ENCODE measurements around the gene RNF10.
"Not testable (repeated sequence)": the region's sequence is repeated elsewhere in the genome, so short reads cannot be mapped to it uniquely, and the experiment has no call there.

RNF10 gene

DNA sequence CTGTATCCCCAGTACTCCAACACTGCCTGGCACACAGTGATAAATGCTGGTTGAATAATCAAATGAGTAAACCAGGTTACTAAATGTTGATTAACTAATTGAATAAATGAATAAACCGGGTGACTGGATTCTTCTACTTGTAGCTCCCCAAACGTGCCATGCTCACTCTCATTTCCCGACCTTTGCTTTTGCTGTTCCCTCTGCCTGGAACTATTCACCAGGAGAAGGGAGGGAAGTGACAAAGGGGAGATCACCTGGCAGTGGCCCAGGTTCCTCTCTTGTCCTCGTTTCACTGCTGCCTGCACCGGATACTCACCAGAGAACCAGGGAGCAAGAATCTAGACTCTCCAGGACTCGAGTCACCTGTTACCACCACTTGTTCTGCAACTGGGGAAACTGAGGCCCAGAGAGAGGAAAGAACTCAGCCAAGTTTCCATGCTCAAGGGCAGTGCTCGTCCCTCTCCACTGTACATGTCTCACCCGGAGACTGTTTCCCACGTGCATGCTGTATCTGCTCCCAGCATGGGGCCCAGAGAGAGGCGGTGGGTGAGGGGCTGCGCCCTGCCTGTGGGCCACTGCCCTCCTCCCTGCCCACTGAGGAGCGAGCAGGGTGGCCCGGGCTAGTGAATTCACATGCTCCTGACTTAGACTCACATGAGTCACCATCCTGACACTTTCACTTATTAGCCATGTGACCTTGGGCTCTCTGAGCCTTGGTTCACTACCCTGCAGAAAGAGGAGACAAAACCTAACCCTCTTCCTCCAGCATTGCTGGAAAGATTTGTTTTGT, 64.7 kb downstream of the RNF10 start:
- peak; percentile 56 for DNase-seq (ENCODE audit: low read depth)
- H3K4me3 ChIP-seq (ENCODE audit: low read depth, low read length), result no peak overlapping the region
- TF ChIP-seq, protein P1, sequence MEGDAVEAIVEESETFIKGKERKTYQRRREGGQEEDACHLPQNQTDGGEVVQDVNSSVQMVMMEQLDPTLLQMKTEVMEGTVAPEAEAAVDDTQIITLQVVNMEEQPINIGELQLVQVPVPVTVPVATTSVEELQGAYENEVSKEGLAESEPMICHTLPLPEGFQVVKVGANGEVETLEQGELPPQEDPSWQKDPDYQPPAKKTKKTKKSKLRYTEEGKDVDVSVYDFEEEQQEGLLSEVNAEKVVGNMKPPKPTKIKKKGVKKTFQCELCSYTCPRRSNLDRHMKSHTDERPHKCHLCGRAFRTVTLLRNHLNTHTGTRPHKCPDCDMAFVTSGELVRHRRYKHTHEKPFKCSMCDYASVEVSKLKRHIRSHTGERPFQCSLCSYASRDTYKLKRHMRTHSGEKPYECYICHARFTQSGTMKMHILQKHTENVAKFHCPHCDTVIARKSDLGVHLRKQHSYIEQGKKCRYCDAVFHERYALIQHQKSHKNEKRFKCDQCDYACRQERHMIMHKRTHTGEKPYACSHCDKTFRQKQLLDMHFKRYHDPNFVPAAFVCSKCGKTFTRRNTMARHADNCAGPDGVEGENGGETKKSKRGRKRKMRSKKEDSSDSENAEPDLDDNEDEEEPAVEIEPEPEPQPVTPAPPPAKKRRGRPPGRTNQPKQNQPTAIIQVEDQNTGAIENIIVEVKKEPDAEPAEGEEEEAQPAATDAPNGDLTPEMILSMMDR (conservative IDR thresholded peaks at IDR 0.05; ENCODE audit: low read depth, low read length), result no peak

DNA sequence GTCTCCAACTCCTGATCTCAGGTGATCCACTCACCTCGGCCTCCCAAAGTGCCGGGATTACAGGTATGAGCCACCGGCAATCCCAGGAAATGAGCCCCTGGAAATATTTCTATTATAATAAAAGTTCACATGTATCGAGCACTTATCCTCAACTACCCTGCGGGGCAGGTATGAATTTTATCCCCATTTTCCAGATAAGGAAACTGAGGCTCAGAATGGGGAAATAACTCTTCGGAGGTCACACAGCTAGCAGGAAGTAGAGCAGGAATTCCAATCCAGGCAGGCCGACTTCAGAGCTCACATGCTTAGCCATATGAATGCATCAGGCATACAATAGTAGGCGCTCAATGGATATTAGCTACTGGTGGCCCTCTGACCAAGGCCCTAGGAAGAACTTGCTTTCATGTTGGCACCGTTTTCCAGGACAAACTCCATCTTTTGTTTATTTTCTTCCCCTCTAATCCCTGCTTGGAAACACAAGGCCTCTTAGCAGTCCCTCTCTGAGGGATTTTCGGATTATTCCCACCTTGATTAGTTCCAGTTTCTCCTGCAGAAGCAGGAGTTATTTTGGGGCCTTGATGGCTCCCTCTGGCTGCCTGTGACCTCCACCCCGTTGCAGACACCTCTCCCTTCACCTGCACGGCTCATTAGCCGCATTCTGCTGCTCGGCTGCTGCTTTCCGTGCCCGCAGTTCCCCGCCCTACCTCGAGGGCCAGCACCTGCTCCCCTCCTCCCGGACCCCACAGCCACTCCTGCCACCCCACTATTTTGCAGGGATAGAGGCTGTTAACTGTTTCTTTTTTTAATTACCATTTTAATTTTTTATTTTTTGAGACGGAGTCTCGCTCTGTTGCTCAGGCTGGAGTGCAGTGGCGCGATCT, 65.8 kb downstream of the RNF10 start:
- H3K4me3 ChIP-seq (ENCODE audit: low read depth, low read length), result no peak overlapping the region
- TF ChIP-seq, protein P1 (conservative IDR thresholded peaks at IDR 0.05; ENCODE audit: low read depth, low read length), result no peak
- no peak for DNase-seq (ENCODE audit: low read depth)

DNA sequence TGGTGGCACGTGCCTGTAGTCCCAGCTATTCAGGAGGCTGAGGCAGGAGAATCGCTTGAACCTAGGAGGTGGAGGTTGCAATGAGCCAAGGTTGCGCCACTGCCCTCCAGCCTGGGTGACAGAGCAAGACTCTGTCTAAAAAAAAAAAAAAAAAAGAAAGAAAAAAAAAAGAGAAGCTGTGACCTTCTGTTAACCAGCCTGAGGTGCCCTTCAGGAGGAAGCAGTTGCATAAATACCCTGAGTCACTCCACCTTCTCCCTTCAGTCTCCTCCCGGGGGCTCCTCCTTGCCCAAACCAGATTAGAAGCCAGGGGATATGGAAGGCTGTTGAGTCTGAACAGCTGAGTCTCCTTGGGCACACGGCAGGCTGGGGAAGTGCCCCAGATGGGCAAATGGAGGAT, 68.3 kb downstream of the RNF10 start:
- not testable (repeated sequence) for H3K4me3 ChIP-seq (ENCODE audit: low read depth, low read length); DNase-seq (ENCODE audit: low read depth)

DNA sequence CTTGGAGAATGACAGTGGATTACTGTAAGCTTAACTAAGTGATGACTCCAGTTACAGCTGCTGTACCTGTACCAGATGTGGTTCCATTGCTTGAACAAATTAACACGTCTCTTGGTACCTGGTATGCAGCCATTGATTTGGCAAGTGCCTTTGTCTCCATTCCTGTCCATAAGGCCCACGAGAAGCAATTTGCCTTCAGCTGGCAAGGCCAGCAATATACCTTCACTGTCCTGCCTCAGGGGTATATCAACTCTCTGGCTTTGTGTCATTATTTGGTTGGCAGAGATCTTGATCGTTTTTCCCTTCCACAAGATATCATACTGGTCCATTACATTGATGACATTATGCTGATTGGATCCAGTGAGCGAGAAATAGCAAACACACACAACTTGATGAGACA, 76.4 kb downstream of the RNF10 start:
- no peak for DNase-seq (ENCODE audit: low read depth)
- TF ChIP-seq, protein P1 (conservative IDR thresholded peaks at IDR 0.05; ENCODE audit: low read depth, low read length), result no peak
- no peak overlapping the region for H3K4me3 ChIP-seq (ENCODE audit: low read depth, low read length)

DNA sequence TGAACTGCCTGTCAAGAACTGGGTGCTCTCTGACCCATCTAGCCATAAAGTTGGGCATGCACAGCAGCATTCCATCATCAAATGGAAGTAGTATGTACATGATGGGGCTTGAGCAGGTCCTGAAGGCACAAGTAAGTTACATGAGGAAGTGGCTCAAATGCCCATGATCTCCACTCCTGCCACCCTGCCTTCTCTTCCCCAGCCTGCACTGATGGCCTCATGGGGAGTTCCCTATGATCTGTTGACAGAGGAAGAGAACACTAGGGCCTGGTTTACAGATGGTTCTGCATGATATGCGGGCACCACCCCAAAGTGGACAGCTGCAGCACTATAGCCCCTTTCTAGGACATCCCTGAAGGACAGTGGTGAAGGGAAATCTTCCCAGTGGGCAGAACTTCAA, 77.4 kb downstream of the RNF10 start:
- H3K4me3 ChIP-seq (ENCODE audit: low read depth, low read length); DNase-seq (ENCODE audit: low read depth): not testable (repeated sequence)

DNA sequence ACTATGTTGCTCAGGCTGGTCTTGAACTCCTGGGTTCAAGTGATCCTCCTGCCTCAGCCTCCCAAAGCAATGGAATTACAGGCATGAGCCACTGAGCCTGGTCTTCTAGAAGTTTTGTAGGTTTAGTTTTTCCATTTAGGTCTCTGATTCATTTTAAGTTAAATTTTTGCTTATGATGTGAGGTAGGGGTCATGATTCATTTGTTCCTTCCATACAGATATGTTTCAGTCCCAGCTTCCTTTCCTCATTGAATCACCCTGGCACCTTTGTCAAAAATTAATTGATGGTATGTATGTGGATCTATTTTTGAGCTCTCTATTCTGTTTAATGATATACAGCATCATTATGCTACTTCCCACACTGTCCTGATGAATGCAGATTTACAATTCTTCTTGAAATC, 80.7 kb downstream of the RNF10 start:
- no peak overlapping the region for H3K4me3 ChIP-seq (ENCODE audit: low read depth, low read length)
- DNase-seq (ENCODE audit: low read depth), result no peak
- TF ChIP-seq, protein P1 (conservative IDR thresholded peaks at IDR 0.05; ENCODE audit: low read depth, low read length), result no peak

DNA sequence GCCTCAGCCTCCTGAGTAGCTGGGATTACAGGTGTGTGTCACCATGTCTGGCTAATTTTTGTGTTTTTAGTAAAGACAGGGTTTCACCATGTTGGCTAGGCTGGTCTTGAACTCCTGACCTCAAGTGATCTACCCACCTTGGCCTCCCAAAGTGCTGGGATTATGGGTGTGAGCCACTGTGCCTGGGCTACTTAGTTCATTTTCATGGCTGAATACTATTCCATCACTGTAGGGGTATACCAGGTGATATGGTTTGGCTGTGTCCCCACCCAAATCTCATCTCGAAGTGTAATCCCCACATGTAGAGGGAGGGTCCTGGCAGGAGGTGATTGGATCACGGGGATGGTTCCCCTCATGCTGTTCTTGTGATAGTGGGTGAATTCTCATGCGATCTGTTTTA, 83.0 kb downstream of the RNF10 start:
- DNase-seq (ENCODE audit: low read depth); H3K4me3 ChIP-seq (ENCODE audit: low read depth, low read length): not testable (repeated sequence)

DNA sequence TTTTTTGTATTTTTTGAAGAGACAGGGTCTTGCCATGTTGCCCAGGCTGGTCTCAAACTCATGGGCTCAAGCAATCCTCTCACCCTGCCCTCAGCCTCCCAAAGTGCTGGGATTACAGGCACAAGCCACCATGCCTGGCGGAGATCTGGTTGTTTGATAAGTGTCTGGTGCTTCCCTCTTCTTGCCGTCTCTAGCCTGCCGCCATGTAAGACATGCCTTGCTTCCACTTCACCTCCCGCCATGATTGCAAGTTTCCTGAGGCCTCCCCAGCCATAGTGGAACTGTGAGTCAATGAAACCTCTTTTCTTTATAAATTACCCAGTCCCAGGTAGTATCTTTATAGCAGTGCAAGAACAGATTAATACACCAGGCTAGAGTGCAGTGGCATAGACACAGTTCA, 83.6 kb downstream of the RNF10 start:
- H3K4me3 ChIP-seq (ENCODE audit: low read depth, low read length); DNase-seq (ENCODE audit: low read depth): not testable (repeated sequence)

DNA sequence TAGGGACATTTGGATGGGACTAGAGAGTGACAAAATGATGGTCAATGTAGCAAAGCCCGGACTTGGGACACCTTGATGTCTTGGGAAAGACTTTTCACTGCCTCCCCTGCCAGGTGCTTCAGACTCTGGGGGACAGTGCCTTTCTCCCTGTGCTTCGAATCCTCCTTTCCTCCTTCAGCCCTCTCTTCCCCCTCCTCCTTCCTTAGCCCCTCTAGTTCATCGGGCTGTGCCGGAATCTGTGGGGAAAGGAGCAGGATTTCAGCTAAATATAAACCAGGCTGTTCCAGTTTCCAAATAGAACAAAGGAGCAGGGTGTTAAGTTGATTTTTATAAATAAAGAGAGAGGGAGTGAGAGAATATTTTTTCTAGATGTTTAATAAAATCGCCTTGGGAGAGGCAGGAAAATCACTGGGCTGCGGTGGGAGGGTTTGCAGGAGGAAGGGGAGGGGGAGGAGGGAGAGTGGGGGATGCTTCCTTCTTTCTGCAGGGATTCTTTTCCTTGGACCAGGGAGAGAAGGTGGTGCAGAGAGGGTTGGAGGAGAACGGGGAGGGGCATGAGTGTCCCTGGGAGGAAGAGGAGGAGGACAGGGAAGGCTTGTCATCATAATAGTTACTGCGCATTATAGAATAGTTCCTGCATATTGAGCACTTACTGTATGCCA, 84.9 kb downstream of the RNF10 start:
- no peak overlapping the region for H3K4me3 ChIP-seq (ENCODE audit: low read depth, low read length)
- TF ChIP-seq, protein P1 (conservative IDR thresholded peaks at IDR 0.05; ENCODE audit: low read depth, low read length), result no peak

More for the DNA sequence above, 84.9 kb downstream of the RNF10 start:
- no peak for DNase-seq (ENCODE audit: low read depth)
